SK-N-SH treated with all-trans-retinoic acid at 6 μM for 48 hours (cell line): ENCODE data around the gene RAB11FIP2.
"Not testable (repeated sequence)": the region's sequence is repeated elsewhere in the genome, so short reads cannot be mapped to it uniquely, and the experiment has no call there.

ENCODE experiments used
- ATAC-seq: fragments of 200-7000 bp; cut with Tn5 transposase; 3 replicates; pipeline ENCODE4 v1.9.1; 2020; ENCODE audit warnings: mild to moderate bottlenecking, moderate library complexity
- ARNTL ChIP-seq: fragments of 450-650 bp; formaldehyde crosslinking; IDR thresholded peaks from 2 replicates; pipeline ENCODE4 v1.5.0; 2020; ENCODE audit warnings: low read depth, mild to moderate bottlenecking, moderate library complexity, borderline replicate concordance
- BACH2 ChIP-seq: fragments of 250-450 bp; sonication (Bioruptor Pico); IDR thresholded peaks from 2 replicates; pipeline ENCODE4 v1.9.0; 2021; ENCODE audit warnings: mild to moderate bottlenecking, borderline replicate concordance
- CSDC2 ChIP-seq: fragments of 250-450 bp; sonication (Bioruptor Pico); IDR thresholded peaks from 2 replicates; pipeline ENCODE4 v1.5.0; 2020; ENCODE audit warnings: mild to moderate bottlenecking, moderate library complexity
- ESRRG ChIP-seq: fragments of 250-450 bp; sonication (Bioruptor Pico); IDR thresholded peaks from 2 replicates; pipeline ENCODE4 v1.6.1; 2021; ENCODE audit warnings: mild to moderate bottlenecking
- GLIS3 ChIP-seq: fragments of 250-450 bp; sonication (Bioruptor Pico); IDR thresholded peaks from 2 replicates; pipeline ENCODE4 v1.5.0; 2020; ENCODE audit warnings: mild to moderate bottlenecking, moderate library complexity
- ISL1 ChIP-seq: fragments of 250-450 bp; sonication (Bioruptor Pico); IDR thresholded peaks from 2 replicates; pipeline ENCODE4 v2.1.2; 2022; ENCODE audit warnings: mild to moderate bottlenecking, moderate library complexity
- OSR1 ChIP-seq: fragments of 250-450 bp; sonication (Bioruptor Pico); IDR thresholded peaks from 2 replicates; pipeline ENCODE4 v1.8.0; 2022; ENCODE audit warnings: moderate library complexity, mild to moderate bottlenecking, inconsistent platforms
- PPARA ChIP-seq: fragments of 250-450 bp; sonication (Bioruptor Pico); IDR thresholded peaks from 2 replicates; pipeline ENCODE4 v1.5.0; 2020; ENCODE audit warnings: mild to moderate bottlenecking, borderline replicate concordance
- RARB ChIP-seq: fragments of 250-450 bp; sonication (Bioruptor Pico); IDR thresholded peaks from 2 replicates; pipeline ENCODE4 v1.8.0; 2021; ENCODE audit warnings: mild to moderate bottlenecking, moderate library complexity
- SNAI2 ChIP-seq: fragments of 250-450 bp; sonication (Bioruptor Pico); IDR thresholded peaks from 2 replicates; pipeline ENCODE4 v1.5.0; 2020; ENCODE audit warnings: mild to moderate bottlenecking, moderate library complexity
- TCF4 ChIP-seq: fragments of 250-450 bp; sonication (Bioruptor Pico); IDR thresholded peaks from 2 replicates; pipeline ENCODE4 v1.8.0; 2021; ENCODE audit warnings: mild to moderate bottlenecking, moderate library complexity, borderline replicate concordance
- TOX ChIP-seq: fragments of 250-450 bp; sonication (Bioruptor Pico); IDR thresholded peaks from 2 replicates; pipeline ENCODE4 v1.8.0; 2021; ENCODE audit warnings: mild to moderate bottlenecking, moderate library complexity, borderline replicate concordance
- ZC3H10 ChIP-seq: fragments of 250-450 bp; sonication (Bioruptor Pico); IDR thresholded peaks from 2 replicates; pipeline ENCODE4 v1.5.1; 2021; ENCODE audit warnings: mild to moderate bottlenecking, moderate library complexity
- ZFP3 ChIP-seq: fragments of 250-450 bp; sonication (Bioruptor Pico); IDR thresholded peaks from 2 replicates; pipeline ENCODE4 v1.5.0; 2020; ENCODE audit warnings: mild to moderate bottlenecking, moderate library complexity
- ZFP30 ChIP-seq: fragments of 450-650 bp; formaldehyde crosslinking; IDR thresholded peaks from 2 replicates; pipeline ENCODE4 v1.5.0; 2022; ENCODE audit warnings: mild to moderate bottlenecking, moderate library complexity
- ZNF565 ChIP-seq: fragments of 450-650 bp; formaldehyde crosslinking; conservative IDR thresholded peaks from 2 replicates; pipeline ENCODE4 v1.5.0; 2020; ENCODE audit warnings: low read depth, mild to moderate bottlenecking, moderate library complexity
- ZNF70 ChIP-seq: fragments of 450-650 bp; formaldehyde crosslinking; IDR thresholded peaks from 2 replicates; pipeline ENCODE4 v1.5.0; 2020; ENCODE audit warnings: mild to moderate bottlenecking, moderate library complexity
- ZNF8 ChIP-seq: fragments of 450-650 bp; formaldehyde crosslinking; IDR thresholded peaks from 2 replicates; pipeline ENCODE4 v1.5.0; 2020; ENCODE audit warnings: mild to moderate bottlenecking, moderate library complexity
- TF ChIP-seq, protein P1 (sequence below): fragments of 250-450 bp; sonication (Bioruptor Pico); IDR thresholded peaks from 2 replicates; pipeline ENCODE4 v1.5.1; 2020; ENCODE audit warnings: low read depth, mild to moderate bottlenecking, moderate library complexity
- TF ChIP-seq, protein P2 (sequence below): fragments of 250-450 bp; sonication (Bioruptor Pico); IDR thresholded peaks from 2 replicates; pipeline ENCODE4 v1.5.1; 2021; ENCODE audit warnings: mild to moderate bottlenecking, moderate library complexity
- TF ChIP-seq, protein P3 (sequence below): fragments of 250-450 bp; sonication (Bioruptor Pico); IDR thresholded peaks from 2 replicates; pipeline ENCODE4 v1.8.0; 2020; ENCODE audit warnings: mild to moderate bottlenecking, moderate library complexity, borderline replicate concordance
- TF ChIP-seq, protein P4 (sequence below): fragments of 250-450 bp; sonication (Bioruptor Pico); IDR thresholded peaks from 2 replicates; pipeline ENCODE4 v1.5.0; 2020; ENCODE audit warnings: mild to moderate bottlenecking, moderate library complexity

The RAB11FIP2 gene

DNA sequence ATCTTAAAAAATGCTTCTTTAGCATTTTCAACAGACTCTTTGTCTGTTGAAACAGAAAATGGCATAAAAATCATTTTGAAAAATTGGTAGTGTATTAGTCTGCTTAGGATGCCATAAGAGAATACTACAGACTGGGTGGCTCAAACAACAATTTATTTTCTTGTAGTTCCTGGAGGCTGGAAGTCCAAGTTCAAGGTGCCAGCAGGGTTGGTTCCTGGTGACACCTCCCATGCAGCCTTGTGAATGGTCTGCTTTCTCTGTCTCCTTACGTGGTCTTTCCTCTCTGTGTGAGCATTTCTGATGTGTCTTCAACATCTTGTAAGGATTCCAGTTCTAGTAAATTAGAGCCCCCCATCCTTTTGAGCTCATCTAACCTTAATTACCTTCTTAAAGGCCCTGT, 26.1 kb upstream of the RAB11FIP2 start (continued):
- TF ChIP-seq ZNF8 (CRISPR knock-in tag) (no peak), GLIS3 (no peak), ZFP3 (CRISPR knock-in tag) (no peak), BACH2 (CRISPR knock-in tag) (no peak), PPARA (CRISPR knock-in tag) (no peak), CSDC2 (CRISPR knock-in tag) (no peak), ESRRG (CRISPR knock-in tag) (no peak)
- TF ChIP-seq, protein P1, sequence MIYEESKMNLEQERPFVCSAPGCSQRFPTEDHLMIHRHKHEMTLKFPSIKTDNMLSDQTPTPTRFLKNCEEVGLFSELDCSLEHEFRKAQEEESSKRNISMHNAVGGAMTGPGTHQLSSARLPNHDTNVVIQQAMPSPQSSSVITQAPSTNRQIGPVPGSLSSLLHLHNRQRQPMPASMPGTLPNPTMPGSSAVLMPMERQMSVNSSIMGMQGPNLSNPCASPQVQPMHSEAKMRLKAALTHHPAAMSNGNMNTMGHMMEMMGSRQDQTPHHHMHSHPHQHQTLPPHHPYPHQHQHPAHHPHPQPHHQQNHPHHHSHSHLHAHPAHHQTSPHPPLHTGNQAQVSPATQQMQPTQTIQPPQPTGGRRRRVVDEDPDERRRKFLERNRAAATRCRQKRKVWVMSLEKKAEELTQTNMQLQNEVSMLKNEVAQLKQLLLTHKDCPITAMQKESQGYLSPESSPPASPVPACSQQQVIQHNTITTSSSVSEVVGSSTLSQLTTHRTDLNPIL: no peak
- TF ChIP-seq, protein P2, sequence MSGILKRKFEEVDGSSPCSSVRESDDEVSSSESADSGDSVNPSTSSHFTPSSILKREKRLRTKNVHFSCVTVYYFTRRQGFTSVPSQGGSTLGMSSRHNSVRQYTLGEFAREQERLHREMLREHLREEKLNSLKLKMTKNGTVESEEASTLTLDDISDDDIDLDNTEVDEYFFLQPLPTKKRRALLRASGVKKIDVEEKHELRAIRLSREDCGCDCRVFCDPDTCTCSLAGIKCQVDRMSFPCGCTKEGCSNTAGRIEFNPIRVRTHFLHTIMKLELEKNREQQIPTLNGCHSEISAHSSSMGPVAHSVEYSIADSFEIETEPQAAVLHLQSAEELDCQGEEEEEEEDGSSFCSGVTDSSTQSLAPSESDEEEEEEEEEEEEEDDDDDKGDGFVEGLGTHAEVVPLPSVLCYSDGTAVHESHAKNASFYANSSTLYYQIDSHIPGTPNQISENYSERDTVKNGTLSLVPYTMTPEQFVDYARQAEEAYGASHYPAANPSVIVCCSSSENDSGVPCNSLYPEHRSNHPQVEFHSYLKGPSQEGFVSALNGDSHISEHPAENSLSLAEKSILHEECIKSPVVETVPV (CRISPR knock-in tag): no peak

DNA sequence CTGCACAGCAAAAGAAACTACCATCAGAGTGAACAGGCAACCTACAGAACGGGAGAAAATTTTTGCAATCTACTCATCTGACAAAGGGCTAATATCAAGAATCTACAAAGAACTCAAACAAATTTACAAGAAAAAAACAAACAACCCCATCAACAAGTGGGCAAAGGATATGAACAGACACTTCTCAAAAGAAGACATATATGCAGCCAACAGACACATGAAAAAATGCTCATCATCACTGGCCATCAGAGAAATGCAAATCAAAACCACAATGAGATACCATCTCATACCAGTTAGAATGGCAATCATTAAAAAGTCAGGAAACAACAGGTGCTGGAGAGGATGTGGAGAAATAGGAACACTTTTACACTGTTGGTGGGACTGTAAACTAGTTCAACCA, 20.6 kb upstream of the RAB11FIP2 start:
- ATAC-seq: not testable (repeated sequence)

DNA sequence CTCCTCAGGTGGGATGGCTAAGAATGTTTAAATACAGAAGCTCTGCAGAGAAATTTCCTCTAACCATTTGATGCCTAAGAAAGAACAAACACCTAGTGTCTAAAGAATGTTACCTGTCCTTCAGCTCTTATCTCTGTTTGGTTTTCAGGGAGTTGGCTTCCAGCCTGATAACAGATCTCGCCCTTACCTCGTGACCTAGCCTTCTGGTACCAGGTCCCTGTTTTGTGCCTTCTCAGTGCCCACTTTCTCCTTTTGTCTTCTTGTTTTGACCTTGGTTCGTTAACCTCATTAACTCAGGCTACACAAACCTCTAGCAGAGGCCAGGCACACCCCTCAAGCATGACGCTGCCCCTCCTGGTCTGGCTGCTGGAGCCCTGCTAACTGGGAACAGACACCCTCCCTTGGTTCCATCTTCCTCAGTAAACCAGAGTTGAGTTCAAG, 16.1 kb upstream of the RAB11FIP2 start:
- ATAC-seq: no peak

DNA sequence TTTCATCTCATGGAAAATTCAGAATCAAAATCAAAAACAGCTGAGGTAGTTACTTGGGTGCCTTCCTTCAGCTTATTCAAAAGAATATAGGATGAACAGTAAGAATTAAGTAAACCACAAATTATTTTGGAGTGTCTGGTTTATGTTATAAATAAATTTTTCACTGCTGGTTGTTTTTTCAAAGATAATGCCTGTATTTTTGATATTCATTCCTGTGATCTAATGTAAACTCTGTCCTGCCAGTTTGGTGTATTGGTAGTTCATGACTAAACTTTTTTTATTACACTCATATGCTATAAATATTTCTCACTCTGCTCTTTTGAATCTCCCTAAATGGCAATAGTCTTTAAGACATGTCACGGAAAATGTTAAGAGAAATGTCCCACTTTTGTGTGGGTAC, 11.6 kb upstream of the RAB11FIP2 start:
- no peak for ATAC-seq
- TF ChIP-seq RARB: no peak
- no peak for TF ChIP-seq ZNF8 (CRISPR knock-in tag)
- TF ChIP-seq, protein P2 (CRISPR knock-in tag): no peak
- no peak for TF ChIP-seq ZC3H10 (CRISPR knock-in tag)
- TF ChIP-seq, protein P3, sequence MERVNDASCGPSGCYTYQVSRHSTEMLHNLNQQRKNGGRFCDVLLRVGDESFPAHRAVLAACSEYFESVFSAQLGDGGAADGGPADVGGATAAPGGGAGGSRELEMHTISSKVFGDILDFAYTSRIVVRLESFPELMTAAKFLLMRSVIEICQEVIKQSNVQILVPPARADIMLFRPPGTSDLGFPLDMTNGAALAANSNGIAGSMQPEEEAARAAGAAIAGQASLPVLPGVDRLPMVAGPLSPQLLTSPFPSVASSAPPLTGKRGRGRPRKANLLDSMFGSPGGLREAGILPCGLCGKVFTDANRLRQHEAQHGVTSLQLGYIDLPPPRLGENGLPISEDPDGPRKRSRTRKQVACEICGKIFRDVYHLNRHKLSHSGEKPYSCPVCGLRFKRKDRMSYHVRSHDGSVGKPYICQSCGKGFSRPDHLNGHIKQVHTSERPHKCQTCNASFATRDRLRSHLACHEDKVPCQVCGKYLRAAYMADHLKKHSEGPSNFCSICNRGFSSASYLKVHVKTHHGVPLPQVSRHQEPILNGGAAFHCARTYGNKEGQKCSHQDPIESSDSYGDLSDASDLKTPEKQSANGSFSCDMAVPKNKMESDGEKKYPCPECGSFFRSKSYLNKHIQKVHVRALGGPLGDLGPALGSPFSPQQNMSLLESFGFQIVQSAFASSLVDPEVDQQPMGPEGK (CRISPR knock-in tag): no peak
- no peak for TF ChIP-seq ZFP30 (CRISPR knock-in tag)
- TF ChIP-seq ZNF565 (CRISPR knock-in tag): no peak
- no peak for TF ChIP-seq SNAI2
- no peak for TF ChIP-seq ISL1 (CRISPR knock-in tag)
- TF ChIP-seq OSR1: no peak
- TF ChIP-seq, protein P1: no peak
- no peak for TF ChIP-seq ZNF70 (CRISPR knock-in tag)
- TF ChIP-seq, protein P4, sequence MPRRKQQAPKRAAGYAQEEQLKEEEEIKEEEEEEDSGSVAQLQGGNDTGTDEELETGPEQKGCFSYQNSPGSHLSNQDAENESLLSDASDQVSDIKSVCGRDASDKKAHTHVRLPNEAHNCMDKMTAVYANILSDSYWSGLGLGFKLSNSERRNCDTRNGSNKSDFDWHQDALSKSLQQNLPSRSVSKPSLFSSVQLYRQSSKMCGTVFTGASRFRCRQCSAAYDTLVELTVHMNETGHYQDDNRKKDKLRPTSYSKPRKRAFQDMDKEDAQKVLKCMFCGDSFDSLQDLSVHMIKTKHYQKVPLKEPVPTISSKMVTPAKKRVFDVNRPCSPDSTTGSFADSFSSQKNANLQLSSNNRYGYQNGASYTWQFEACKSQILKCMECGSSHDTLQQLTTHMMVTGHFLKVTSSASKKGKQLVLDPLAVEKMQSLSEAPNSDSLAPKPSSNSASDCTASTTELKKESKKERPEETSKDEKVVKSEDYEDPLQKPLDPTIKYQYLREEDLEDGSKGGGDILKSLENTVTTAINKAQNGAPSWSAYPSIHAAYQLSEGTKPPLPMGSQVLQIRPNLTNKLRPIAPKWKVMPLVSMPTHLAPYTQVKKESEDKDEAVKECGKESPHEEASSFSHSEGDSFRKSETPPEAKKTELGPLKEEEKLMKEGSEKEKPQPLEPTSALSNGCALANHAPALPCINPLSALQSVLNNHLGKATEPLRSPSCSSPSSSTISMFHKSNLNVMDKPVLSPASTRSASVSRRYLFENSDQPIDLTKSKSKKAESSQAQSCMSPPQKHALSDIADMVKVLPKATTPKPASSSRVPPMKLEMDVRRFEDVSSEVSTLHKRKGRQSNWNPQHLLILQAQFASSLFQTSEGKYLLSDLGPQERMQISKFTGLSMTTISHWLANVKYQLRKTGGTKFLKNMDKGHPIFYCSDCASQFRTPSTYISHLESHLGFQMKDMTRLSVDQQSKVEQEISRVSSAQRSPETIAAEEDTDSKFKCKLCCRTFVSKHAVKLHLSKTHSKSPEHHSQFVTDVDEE: no peak
- TF ChIP-seq GLIS3: no peak
- TF ChIP-seq BACH2 (CRISPR knock-in tag): no peak
- TF ChIP-seq TOX (CRISPR knock-in tag): no peak

More for the DNA sequence above, 16.1 kb upstream of the RAB11FIP2 start:
- TF ChIP-seq ZFP3 (CRISPR knock-in tag): no peak
- no peak for TF ChIP-seq ISL1 (CRISPR knock-in tag)
- TF ChIP-seq PPARA (CRISPR knock-in tag): no peak
- TF ChIP-seq ZNF8 (CRISPR knock-in tag): no peak
- TF ChIP-seq SNAI2: no peak
- TF ChIP-seq, protein P4: no peak
- TF ChIP-seq ARNTL: no peak
- TF ChIP-seq TCF4 (CRISPR knock-in tag): no peak
- no peak for TF ChIP-seq ZNF565 (CRISPR knock-in tag)
- TF ChIP-seq RARB: no peak
- TF ChIP-seq CSDC2 (CRISPR knock-in tag): no peak
- no peak for TF ChIP-seq OSR1
